Measurements from ENCODE around the gene SLC24A3.

The SLC24A3 gene

DNA sequence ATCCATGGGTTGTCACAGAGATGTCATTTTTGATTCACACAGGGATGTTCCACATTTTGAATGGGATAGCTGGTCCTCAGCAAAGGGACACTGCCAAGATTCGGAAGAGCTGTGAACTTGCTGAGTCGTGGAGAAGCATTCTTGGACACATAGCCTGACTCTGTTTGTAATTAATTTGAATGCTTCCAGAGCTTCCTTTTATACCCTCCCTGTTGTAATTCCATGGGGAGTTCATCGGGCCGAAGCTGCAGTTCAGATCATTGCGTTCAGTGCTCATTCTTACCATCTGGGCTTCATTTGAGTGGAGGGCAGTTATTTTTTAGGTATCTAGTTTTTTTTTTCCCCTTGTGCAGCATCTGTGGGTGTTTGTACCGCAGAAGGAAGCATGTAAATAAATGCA lies 126.5 kb downstream of the SLC24A3 start:
- no peak for ATAC-seq (ENCODE audit: low read depth)
- no peaks in the 10 kb centered on the region for H3K9me3 Mint-ChIP-seq
- H3K27me3 Mint-ChIP-seq = peaks cover 6% of the 10 kb centered on the region
- no peak for DNase-seq (ENCODE audit: low spot score in 2 of 2)
- H3K4me3 Mint-ChIP-seq = no peak overlapping the region
- H3K4me1 Mint-ChIP-seq = no peaks in the 10 kb centered on the region
- no peaks in the 10 kb centered on the region for H3K36me3 Mint-ChIP-seq
- no peak overlapping the region for H3K27ac Mint-ChIP-seq

DNA sequence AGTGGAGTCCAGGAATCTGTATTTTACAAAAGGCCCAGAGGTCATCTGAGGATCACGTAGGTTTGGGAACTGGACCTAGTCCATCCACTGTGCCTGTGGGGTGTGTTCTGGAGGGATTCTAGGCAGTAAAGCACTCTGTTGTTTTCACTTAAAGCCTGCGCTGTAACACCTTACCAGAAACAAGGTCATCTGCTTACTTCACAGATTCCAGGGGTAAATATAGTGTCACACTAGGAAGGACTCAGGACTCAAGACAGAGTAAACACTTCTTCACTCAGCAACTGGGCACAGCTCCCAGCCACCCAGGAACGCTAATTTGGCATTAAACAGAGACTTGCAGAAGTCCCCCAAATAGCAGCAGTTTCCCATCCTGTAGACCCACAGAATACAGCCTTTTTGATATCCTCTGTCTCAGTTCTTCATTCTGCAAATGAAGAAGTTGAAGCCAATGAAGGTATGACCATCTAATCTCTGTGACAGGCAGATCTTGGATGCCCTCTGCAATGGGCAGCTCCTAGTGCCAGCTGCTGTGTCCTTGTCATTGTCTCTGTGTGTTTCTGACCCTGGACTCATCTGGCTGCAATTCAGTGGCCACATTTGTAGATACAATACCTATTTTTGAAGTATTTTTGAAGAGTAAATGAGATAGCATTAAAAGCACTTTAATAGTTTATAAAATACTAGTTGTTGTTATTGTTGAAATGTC lies 129.1 kb downstream of the SLC24A3 start:
- ATAC-seq (ENCODE audit: low read depth) (no peak), DNase-seq (ENCODE audit: low spot score in 2 of 2) (no peak)
- H3K4me1 Mint-ChIP-seq = no peaks in the 10 kb centered on the region
- no peaks in the 10 kb centered on the region for H3K36me3 Mint-ChIP-seq
- no peak overlapping the region for H3K27ac Mint-ChIP-seq
- peaks cover 2% of the 10 kb centered on the region for H3K9me3 Mint-ChIP-seq
- H3K27me3 Mint-ChIP-seq = peaks cover 8% of the 10 kb centered on the region
- no peak overlapping the region for H3K4me3 Mint-ChIP-seq

DNA sequence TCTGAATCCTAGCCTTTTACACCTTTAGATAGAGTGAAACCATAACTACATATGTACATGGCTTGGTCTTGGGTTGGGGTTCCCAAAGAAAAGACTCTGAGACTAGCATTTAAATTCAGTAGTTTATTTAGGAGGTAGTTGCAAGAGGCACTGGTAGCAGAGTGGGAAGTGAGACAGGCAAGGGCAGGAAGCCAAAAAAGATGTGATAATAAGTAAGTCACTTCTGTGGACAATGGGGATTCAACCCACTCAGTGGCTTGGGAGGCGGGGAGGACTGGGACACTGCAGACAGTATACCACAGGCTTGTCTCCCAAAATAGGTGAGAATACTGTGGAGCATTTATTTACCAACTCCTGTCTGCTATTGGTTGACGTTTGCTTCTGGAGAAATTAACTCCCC lies 131.9 kb downstream of the SLC24A3 start:
- DNase-seq (ENCODE audit: low spot score in 2 of 2) (no peak), ATAC-seq (ENCODE audit: low read depth) (no peak)
- H3K4me3 Mint-ChIP-seq = no peak overlapping the region
- peaks cover 2% of the 10 kb centered on the region for H3K9me3 Mint-ChIP-seq
- no peaks in the 10 kb centered on the region for H3K36me3 Mint-ChIP-seq
- peaks cover 11% of the 10 kb centered on the region for H3K4me1 Mint-ChIP-seq
- H3K27ac Mint-ChIP-seq = no peak overlapping the region
- peaks cover 5% of the 10 kb centered on the region for H3K27me3 Mint-ChIP-seq

- ATAC-seq (ENCODE audit: low read depth) = peak; percentile 42
Observed at GRCh38 chr20:19347943-19348456, 135.6 kb downstream of the SLC24A3 start.

DNA sequence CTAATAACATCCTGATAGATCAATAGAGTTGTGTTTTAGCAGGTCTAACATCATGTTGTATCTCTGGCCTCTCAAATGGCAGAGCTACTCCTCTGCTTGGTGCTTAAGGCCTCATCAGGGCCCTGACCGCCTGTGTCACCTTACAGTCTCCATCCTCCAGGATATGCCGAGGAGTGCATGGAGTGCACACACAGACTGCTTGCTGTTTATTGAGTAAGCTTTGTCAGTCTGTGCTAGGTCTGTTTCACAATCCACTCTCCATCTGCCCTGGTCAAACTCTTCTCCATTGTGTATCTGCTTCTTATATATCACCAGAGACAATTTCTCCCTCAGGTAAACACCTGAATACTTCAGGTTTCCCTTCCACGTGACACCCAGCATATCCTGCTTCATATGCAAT lies 136.1 kb downstream of the SLC24A3 start:
- no peak for ATAC-seq (ENCODE audit: low read depth)
- H3K36me3 Mint-ChIP-seq = no peaks in the 10 kb centered on the region
- peaks cover 2% of the 10 kb centered on the region for H3K9me3 Mint-ChIP-seq
- H3K4me3 Mint-ChIP-seq = no peak overlapping the region
- no peak for DNase-seq (ENCODE audit: low spot score in 2 of 2)
- H3K27ac Mint-ChIP-seq = no peak overlapping the region
- H3K27me3 Mint-ChIP-seq = peaks cover 8% of the 10 kb centered on the region
- H3K4me1 Mint-ChIP-seq = peaks cover 11% of the 10 kb centered on the region

More at GRCh38 chr20:19347943-19348456, 135.6 kb downstream of the SLC24A3 start:
- no peaks in the 10 kb centered on the region for H3K36me3 Mint-ChIP-seq
- H3K9me3 Mint-ChIP-seq = peaks cover 2% of the 10 kb centered on the region
- peaks cover 11% of the 10 kb centered on the region for H3K4me1 Mint-ChIP-seq
- H3K4me3 Mint-ChIP-seq = peak overlapping the region; percentile 77
- H3K27me3 Mint-ChIP-seq = peaks cover 8% of the 10 kb centered on the region
- H3K27ac Mint-ChIP-seq = no peak overlapping the region
- no peak for DNase-seq (ENCODE audit: low spot score in 2 of 2)

- Mint-ChIP-seq H3K27me3 (peaks cover 8% of the 10 kb centered on the region), H3K4me1 (peaks cover 11% of the 10 kb centered on the region), H3K36me3 (no peaks in the 10 kb centered on the region), H3K4me3 (no peak overlapping the region), H3K9me3 (peaks cover 2% of the 10 kb centered on the region), H3K27ac (no peak overlapping the region)
- DNase-seq (ENCODE audit: low spot score in 2 of 2) = no peak
- no peak for ATAC-seq (ENCODE audit: low read depth)
Observed at GRCh38 chr20:19349879-19350278, 137.4 kb downstream of the SLC24A3 start.

GRCh38 chr20:19351542-19351941 lies 139.1 kb downstream of the SLC24A3 start:
- Mint-ChIP-seq H3K27ac (no peak overlapping the region), H3K4me3 (no peak overlapping the region), H3K27me3 (peaks cover 6% of the 10 kb centered on the region), H3K36me3 (no peaks in the 10 kb centered on the region), H3K4me1 (peaks cover 11% of the 10 kb centered on the region), H3K9me3 (no peaks in the 10 kb centered on the region)
- ATAC-seq (ENCODE audit: low read depth) (no peak), DNase-seq (ENCODE audit: low spot score in 2 of 2) (no peak)

- no peaks in the 10 kb centered on the region for H3K9me3 Mint-ChIP-seq
- no peak overlapping the region for H3K27ac Mint-ChIP-seq
- peaks cover 2% of the 10 kb centered on the region for H3K27me3 Mint-ChIP-seq
- ATAC-seq (ENCODE audit: low read depth) (no peak), DNase-seq (ENCODE audit: low spot score in 2 of 2) (no peak)
- H3K36me3 Mint-ChIP-seq = no peaks in the 10 kb centered on the region
- no peak overlapping the region for H3K4me3 Mint-ChIP-seq
- no peaks in the 10 kb centered on the region for H3K4me1 Mint-ChIP-seq
Observed at GRCh38 chr20:19354950-19355349, 142.5 kb downstream of the SLC24A3 start.

DNA sequence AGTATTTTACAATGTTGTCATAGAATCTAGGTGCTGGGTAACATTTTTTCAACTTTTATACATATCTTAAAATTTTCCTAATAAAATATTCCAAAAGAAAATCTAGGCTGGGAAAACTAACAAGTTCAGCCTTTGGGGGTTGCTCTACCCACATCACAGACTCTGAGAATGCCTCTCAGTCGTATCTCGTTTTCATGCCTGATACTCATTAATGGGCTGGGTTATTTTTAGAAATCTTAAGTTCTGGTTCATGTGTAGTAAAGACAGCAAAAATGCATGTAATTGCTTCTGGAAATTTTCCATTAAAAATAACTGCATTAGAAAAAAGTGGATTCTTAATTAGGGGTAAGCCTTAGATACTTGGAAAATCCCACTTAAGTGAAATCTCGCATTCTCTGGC lies 149.3 kb downstream of the SLC24A3 start:
- H3K27ac Mint-ChIP-seq = no peak overlapping the region
- DNase-seq (ENCODE audit: low spot score in 2 of 2) = no peak
- ATAC-seq (ENCODE audit: low read depth) = no peak
- H3K4me3 Mint-ChIP-seq = no peak overlapping the region
- H3K36me3 Mint-ChIP-seq = no peaks in the 10 kb centered on the region
- peaks cover 2% of the 10 kb centered on the region for H3K27me3 Mint-ChIP-seq
- H3K4me1 Mint-ChIP-seq = no peaks in the 10 kb centered on the region
- no peaks in the 10 kb centered on the region for H3K9me3 Mint-ChIP-seq

DNA sequence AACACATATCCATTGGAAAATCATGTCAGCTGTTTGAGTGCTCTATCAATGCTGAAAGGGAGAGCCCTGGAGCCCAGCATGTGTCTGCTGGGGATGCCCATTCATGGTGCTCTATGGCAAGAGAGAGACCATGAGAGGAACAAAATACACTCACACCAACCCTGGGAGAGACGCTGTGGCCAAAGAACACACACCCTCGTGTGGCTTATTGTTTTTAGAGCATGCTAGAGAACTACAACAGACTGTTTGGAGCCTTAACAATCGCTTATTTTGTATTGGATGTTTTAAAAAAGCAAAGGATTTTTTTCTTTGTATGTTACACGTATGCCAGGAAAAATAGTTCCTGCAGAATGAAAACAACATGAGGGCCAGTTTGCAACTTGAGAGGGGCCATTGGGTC lies 151.0 kb downstream of the SLC24A3 start:
- H3K4me3 Mint-ChIP-seq = no peak overlapping the region
- H3K4me1 Mint-ChIP-seq = no peaks in the 10 kb centered on the region
- H3K36me3 Mint-ChIP-seq = no peaks in the 10 kb centered on the region
- no peak overlapping the region for H3K27ac Mint-ChIP-seq
- no peak for DNase-seq (ENCODE audit: low spot score in 2 of 2)
- ATAC-seq (ENCODE audit: low read depth) = no peak
- peaks cover 2% of the 10 kb centered on the region for H3K27me3 Mint-ChIP-seq
- H3K9me3 Mint-ChIP-seq = no peaks in the 10 kb centered on the region

- ATAC-seq (ENCODE audit: low read depth) (no peak), DNase-seq (ENCODE audit: low spot score in 2 of 2) (no peak)
- Mint-ChIP-seq H3K9me3 (no peaks in the 10 kb centered on the region), H3K27ac (no peak overlapping the region), H3K36me3 (no peaks in the 10 kb centered on the region), H3K4me1 (no peaks in the 10 kb centered on the region), H3K4me3 (no peak overlapping the region), H3K27me3 (no peaks in the 10 kb centered on the region)
Observed at GRCh38 chr20:19367591-19367990, 155.1 kb downstream of the SLC24A3 start.

DNA sequence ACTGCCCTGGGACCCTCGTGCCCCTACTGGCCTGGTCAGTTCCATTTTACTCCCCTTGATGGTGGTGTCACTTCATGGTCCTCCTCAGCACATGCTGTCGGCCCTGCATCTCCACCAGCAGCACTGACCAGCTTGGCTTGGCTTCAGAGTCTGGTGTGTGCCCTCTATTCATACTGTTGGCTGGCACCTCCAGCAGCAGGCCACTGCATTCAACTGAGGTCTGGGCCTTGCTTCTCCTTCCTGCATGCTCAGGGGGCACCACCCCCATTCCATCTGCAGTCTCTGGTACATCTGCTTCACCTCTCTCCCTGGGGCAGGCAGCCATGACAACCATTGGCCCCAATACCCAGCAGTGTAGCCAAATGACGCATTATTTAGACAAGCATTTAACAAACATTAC lies 155.9 kb downstream of the SLC24A3 start:
- DNase-seq (ENCODE audit: low spot score in 2 of 2) (no peak), ATAC-seq (ENCODE audit: low read depth) (no peak)

DNA sequence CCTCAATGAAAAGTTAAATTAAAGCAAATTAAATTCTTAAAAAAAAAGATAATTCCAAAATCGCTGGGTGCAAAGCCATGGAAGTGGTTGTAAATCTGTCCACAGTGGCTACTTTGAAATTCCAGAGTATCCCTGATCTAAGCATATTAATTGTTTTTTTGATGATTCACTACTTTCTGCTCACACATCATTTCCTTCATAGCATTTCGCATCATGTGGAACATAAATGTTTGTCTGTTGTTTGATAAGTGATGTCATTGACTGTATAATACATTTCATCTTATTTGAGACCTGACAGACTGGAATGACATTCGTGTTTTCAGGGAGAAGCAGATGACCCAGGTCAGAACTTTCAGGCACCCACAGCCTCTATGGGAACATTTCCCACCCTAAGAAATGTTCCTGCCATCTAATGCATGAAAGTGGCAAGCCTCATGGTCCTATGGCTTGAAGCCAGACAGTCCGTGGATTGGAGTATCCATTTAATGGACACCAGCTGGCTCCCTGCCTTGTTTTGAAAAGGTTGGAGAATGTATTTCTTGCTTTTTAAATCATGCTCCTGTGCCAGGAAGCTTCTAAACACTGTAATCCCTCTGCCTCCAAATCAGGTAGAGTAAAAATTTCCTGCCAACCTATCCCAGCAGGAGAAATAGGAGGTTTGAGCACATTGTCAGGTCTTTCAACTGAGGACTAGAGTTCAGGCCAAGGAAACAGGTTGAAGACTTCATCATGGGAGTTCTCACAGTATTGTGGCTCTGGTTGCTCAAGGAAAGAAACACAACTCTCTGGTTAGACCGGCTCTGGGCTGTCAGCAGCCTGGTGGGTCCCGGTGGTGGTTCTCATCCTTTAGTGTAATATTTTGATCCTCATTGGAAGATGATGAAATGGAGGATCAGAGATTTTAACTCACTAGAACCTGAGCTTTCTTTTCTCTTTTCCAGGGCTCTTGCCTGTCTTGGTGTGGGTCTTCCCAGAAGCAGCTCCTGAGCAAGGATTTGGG lies 157.9 kb downstream of the SLC24A3 start:
- Mint-ChIP-seq H3K36me3 (no peaks in the 10 kb centered on the region), H3K9me3 (no peaks in the 10 kb centered on the region), H3K4me1 (no peaks in the 10 kb centered on the region), H3K27ac (no peak overlapping the region), H3K4me3 (no peak overlapping the region), H3K27me3 (no peaks in the 10 kb centered on the region)
- no peak for ATAC-seq (ENCODE audit: low read depth)
- no peak for DNase-seq (ENCODE audit: low spot score in 2 of 2)

More for the DNA sequence above, 155.9 kb downstream of the SLC24A3 start:
- Mint-ChIP-seq H3K27me3 (no peaks in the 10 kb centered on the region), H3K27ac (no peak overlapping the region), H3K9me3 (no peaks in the 10 kb centered on the region), H3K36me3 (no peaks in the 10 kb centered on the region), H3K4me1 (no peaks in the 10 kb centered on the region), H3K4me3 (no peak overlapping the region)

GRCh38 chr20:19371112-19371511 lies 158.7 kb downstream of the SLC24A3 start:
- H3K4me3 Mint-ChIP-seq = no peak overlapping the region
- no peaks in the 10 kb centered on the region for H3K36me3 Mint-ChIP-seq
- H3K9me3 Mint-ChIP-seq = no peaks in the 10 kb centered on the region
- no peak overlapping the region for H3K27ac Mint-ChIP-seq
- ATAC-seq (ENCODE audit: low read depth) (no peak), DNase-seq (ENCODE audit: low spot score in 2 of 2) (no peak)
- no peaks in the 10 kb centered on the region for H3K27me3 Mint-ChIP-seq
- no peaks in the 10 kb centered on the region for H3K4me1 Mint-ChIP-seq
